Stomach (tissue), 9 donors: ENCODE data around the gene TMEM245. TPM values are rescaled to one million over a fixed set of nuclear protein-coding genes. Genes with fewer than 3 reads are reported as not detected.

Source experiments
- DNase-seq, 2 donors: peaks; one replicate each; pipeline versions ENCODE4 v3.0.0 to v3.0.0-alpha.2; 2013 to 2019
- H3K27ac ChIP-seq, 5 donors: fragments of 200-600 bp in 4 of 5; sonication (generic) in 4 of 5; one replicate each; pipeline ENCODE4 v1.5.1; 2013 to 2019; ENCODE audit warnings: mild to moderate bottlenecking in 1 of 5, moderate library complexity in 1 of 5
- H3K27me3 ChIP-seq, 3 donors: fragments of 200-600 bp; sonication (generic); one replicate each; pipeline ENCODE4 v1.5.1; 2017 to 2019; ENCODE audit warnings: mixed run types in 1 of 3
- H3K36me3 ChIP-seq, 4 donors: fragments of 200-600 bp; sonication (generic); 1 replicate in 3 of 4; 2 replicates in 1 of 4; pipeline ENCODE4 v1.5.1; 2016 to 2019
- H3K4me1 ChIP-seq, 4 donors: fragments of 200-600 bp; sonication (generic); one replicate each; pipeline ENCODE4 v1.5.1; 2016 to 2019
- H3K4me3 ChIP-seq, 4 donors: fragments of 200-600 bp; sonication (generic) in 3 of 4; one replicate each; pipeline ENCODE4 v1.5.1; 2016 to 2019; ENCODE audit warnings: mild to moderate bottlenecking in 1 of 4
- H3K9me3 ChIP-seq, 4 donors: fragments of 200-600 bp; sonication (generic); one replicate each; pipeline ENCODE4 v1.5.1; 2016 to 2019
- EP300 ChIP-seq: sonication (generic); formaldehyde crosslinking; IDR thresholded peaks from one replicate; pipeline ENCODE4 v1.6.1; 2017; ENCODE audit warnings: antibody characterized with exemption
- POLR2A ChIP-seq, 4 donors: fragments of 450-650 bp; IDR thresholded peaks; one replicate each; pipeline ENCODE4 v1.6.1; 2016; ENCODE audit warnings: antibody characterized with exemption in 4 of 4, control low read depth in 2 of 4, mild to moderate bottlenecking in 1 of 4, moderate library complexity in 1 of 4
- POLR2AphosphoS5 ChIP-seq, 3 donors: sonication (generic); formaldehyde crosslinking; IDR thresholded peaks; one replicate each; pipeline ENCODE4 v1.6.1; 2016; ENCODE audit warnings: antibody characterized with exemption in 3 of 3
- WGBS, 5 donors: extraction: QIAGEN DNeasy Blood & Tissue Kit in 3 of 5; methylation state at CpG; one replicate each; pipeline versions ENCODE4 v1.1.5 to v1.1.7; 2013 to 2018; 5-methylcytosine and 5-hydroxymethylcytosine counted together
- intact Hi-C: fragments of 100-400 bp; cut with DNase I; formaldehyde crosslinking; loops from one replicate; pipeline ENCODE4 v1.15.1; 2023; ENCODE audit warnings: low total_unique reads
- polyA plus RNA-seq, 3 donors: library from polyadenylated mRNA; stranded (reverse); fragments of 200-250 nt; gene quantifications; one replicate each; pipeline ENCODE4 v1.2.3, GENCODE V29; 2013
- total RNA-seq, 5 donors: library from RNA; depleted of rRNA; stranded (reverse); fragments of >200 nt; gene quantifications; one replicate each; pipeline versions ENCODE4 v1.1.0 to v1.2.3, GENCODE V29; 2014 to 2016
- TF ChIP-seq, protein P1 (sequence below), 7 experiments: fragments of 450-650 bp in 4 of 7; fragments of 200-600 bp in 3 of 7; sonication (generic) in 3 of 7; IDR thresholded peaks; one replicate each; pipeline ENCODE4 v1.5.1; 2016 to 2019; ENCODE audit warnings: antibody characterized with exemption in 7 of 7, control low read depth in 2 of 7, mild to moderate bottlenecking in 1 of 7
- donor health status: healthy with polysubstance abuse.
- donor health status: Bipolar disorder and iron deficiency.
- donor health status: healthy.

The TMEM245 gene
- total and polyA plus RNA-seq, 8 donors, result 4.0 to 107 (median 35.5) TPM

DNA sequence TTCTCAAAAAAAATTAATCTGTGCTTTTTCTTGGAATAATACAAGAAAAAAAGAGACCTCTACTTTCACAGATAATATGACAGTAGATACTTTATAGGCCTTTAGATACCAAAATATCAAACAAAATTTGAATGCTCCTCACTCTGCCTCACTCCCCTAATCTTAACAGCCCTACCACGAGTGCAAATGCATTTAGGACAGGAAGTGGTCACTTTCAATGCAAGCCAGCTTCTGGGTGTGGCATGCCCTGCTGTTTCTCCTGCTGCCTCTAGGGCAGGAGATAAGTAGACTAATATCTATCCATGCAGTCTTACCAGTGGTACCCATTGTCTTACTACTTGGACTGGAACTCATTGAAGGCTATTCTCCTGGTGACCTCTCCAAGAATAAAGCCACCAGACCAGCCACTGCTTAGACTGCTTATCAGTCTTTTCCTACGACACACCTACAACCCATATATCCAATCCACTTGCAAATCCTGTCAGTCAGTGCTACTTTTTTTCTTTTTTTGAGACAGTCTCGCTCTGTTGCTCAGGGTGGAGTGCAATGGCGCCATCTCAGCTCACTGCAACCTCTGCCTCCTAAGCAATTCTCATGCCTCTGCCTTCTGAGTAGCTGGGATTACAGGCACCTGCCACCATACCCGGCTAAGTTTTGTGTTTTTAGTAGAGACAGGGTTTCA, 24.3 kb upstream of the TMEM245 start:
- no peak overlapping the region for H3K4me3 ChIP-seq
- intact Hi-C loops, result no loop called here
- no peak for DNase-seq
- 47 to 71% (median 65%) methylated on average over 5 of the region's 5 CpGs for WGBS, 5 donors
- H3K27me3 ChIP-seq, result no peaks in the 10 kb centered on the region
- no peak overlapping the region for H3K27ac ChIP-seq
- H3K4me1 ChIP-seq, result peaks cover 0 to 5% (median 2%) of the 10 kb centered on the region in 4 donors
- TF ChIP-seq EP300, result no peak
- TF ChIP-seq, protein P1, sequence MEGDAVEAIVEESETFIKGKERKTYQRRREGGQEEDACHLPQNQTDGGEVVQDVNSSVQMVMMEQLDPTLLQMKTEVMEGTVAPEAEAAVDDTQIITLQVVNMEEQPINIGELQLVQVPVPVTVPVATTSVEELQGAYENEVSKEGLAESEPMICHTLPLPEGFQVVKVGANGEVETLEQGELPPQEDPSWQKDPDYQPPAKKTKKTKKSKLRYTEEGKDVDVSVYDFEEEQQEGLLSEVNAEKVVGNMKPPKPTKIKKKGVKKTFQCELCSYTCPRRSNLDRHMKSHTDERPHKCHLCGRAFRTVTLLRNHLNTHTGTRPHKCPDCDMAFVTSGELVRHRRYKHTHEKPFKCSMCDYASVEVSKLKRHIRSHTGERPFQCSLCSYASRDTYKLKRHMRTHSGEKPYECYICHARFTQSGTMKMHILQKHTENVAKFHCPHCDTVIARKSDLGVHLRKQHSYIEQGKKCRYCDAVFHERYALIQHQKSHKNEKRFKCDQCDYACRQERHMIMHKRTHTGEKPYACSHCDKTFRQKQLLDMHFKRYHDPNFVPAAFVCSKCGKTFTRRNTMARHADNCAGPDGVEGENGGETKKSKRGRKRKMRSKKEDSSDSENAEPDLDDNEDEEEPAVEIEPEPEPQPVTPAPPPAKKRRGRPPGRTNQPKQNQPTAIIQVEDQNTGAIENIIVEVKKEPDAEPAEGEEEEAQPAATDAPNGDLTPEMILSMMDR (IDR thresholded peaks at IDR 0.05), result no peak
- H3K9me3 ChIP-seq, result no peaks in the 10 kb centered on the region
- H3K36me3 ChIP-seq, result no peaks in the 10 kb centered on the region

DNA sequence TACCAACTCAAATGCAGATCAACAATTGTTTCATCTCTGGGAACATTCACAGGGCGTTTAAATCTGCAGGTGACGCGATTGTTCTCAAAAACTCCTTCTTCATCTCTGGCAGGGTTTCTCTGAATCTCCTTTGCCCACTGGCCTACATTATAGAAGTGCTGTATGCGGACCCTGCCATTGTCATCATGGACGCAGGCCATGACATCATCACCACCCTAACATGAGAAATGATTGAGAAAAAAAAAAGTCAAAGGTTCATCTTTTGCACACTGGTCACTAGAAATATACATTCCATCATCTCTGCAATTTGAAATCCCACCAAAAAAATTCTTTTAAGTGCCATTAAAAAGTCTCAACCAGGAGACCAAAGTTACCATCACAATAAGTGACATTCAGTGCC, 21.6 kb upstream of the TMEM245 start:
- no peaks in the 10 kb centered on the region for H3K27me3 ChIP-seq
- no peaks in the 10 kb centered on the region for H3K9me3 ChIP-seq
- no peak for TF ChIP-seq POLR2AphosphoS5 (IDR thresholded peaks at IDR 0.05)
- TF ChIP-seq, protein P1 (IDR thresholded peaks at IDR 0.05), result no peak
- TF ChIP-seq EP300, result no peak
- TF ChIP-seq POLR2A (IDR thresholded peaks at IDR 0.05), result no peak
- 93 to 100% (median 94%) methylated on average over 5 of the region's 5 CpGs for WGBS, 5 donors
- DNase-seq, result no peak
- no peaks in the 10 kb centered on the region for H3K36me3 ChIP-seq
- H3K4me3 ChIP-seq, result no peak overlapping the region
- peaks cover 0 to 5% (median 2%) of the 10 kb centered on the region in 4 donors for H3K4me1 ChIP-seq
- intact Hi-C loops, result no loop called here
- no peak overlapping the region for H3K27ac ChIP-seq

- no peaks in the 10 kb centered on the region for H3K27me3 ChIP-seq
- no peak overlapping the region for H3K27ac ChIP-seq
- no peaks in the 10 kb centered on the region for H3K9me3 ChIP-seq
- intact Hi-C loops, result no loop called here
- no peak for DNase-seq
- peaks cover 0 to 5% (median 2%) of the 10 kb centered on the region in 4 donors for H3K4me1 ChIP-seq
- H3K4me3 ChIP-seq, result no peak overlapping the region
- no peaks in the 10 kb centered on the region for H3K36me3 ChIP-seq
- WGBS, 5 donors, result 38 to 100% (median 93%) methylated on average over 1 of the region's 1 CpG
- TF ChIP-seq POLR2A (IDR thresholded peaks at IDR 0.05), result no peak
- no peak for TF ChIP-seq POLR2AphosphoS5 (IDR thresholded peaks at IDR 0.05)
- no peak for TF ChIP-seq EP300
- TF ChIP-seq, protein P1 (IDR thresholded peaks at IDR 0.05), result no peak
Measured at GRCh38 chr9:109139851-109140250, 20.1 kb upstream of the TMEM245 start.

GRCh38 chr9:109138421-109138820, 18.7 kb upstream of the TMEM245 start:
- Histone ChIP-seq H3K4me1 (no peaks in the 10 kb centered on the region), H3K36me3 (no peaks in the 10 kb centered on the region), H3K27me3 (no peaks in the 10 kb centered on the region), H3K4me3 (no peak overlapping the region), H3K9me3 (no peaks in the 10 kb centered on the region), H3K27ac (no peak overlapping the region)
- intact Hi-C loops, result no loop called here
- DNase-seq, result no peak
- TF ChIP-seq POLR2A (IDR thresholded peaks at IDR 0.05), result no peak
- no peak for TF ChIP-seq POLR2AphosphoS5 (IDR thresholded peaks at IDR 0.05)
- no peak for TF ChIP-seq EP300
- TF ChIP-seq, protein P1 (IDR thresholded peaks at IDR 0.05), result no peak
- WGBS, 5 donors, result 88 to 97% (median 93%) methylated on average over 2 of the region's 2 CpGs
